K562 (cell line): ENCODE measurements around the gene PPA1. TPM values are rescaled to one million over a fixed set of nuclear protein-coding genes. Genes with fewer than 3 reads are reported as not detected.

Experiments
- ATF3 ChIP-seq, 2 experiments: fragments of 450-650 bp in 1 of 2; sonication (generic) in 1 of 2; formaldehyde crosslinking in 1 of 2; IDR thresholded peaks in 1 of 2; conservative IDR thresholded peaks in 1 of 2; 2 replicates each; pipeline versions ENCODE4 v1.6.1 to v1.8.1; 2016 to 2023; ENCODE audit warnings: mild to moderate bottlenecking in 2 of 2, moderate library complexity in 2 of 2, inconsistent platforms in 1 of 2, missing genetic modification reagents in 1 of 2
- BDP1 ChIP-seq: IDR thresholded peaks from 3 replicates; pipeline ENCODE4 v1.6.1; 2011; ENCODE audit not compliant: insufficient read length, insufficient read depth
- CEBPB ChIP-seq: fragments of 450-650 bp; IDR thresholded peaks from 2 replicates; pipeline ENCODE4 v1.6.1; 2016; ENCODE audit warnings: missing genetic modification characterization, missing compliant biosample characterization
- CEBPG ChIP-seq, 3 experiments: fragments of 200-800 bp in 1 of 3; sonication (Bioruptor generic) in 1 of 3; sonication (generic) in 1 of 3; formaldehyde crosslinking in 1 of 3; IDR thresholded peaks in 2 of 3; conservative IDR thresholded peaks in 1 of 3; 2 replicates each; pipeline versions ENCODE4 v1.6.1 to v1.8.0; 2016 to 2022; ENCODE audit warnings: missing compliant biosample characterization in 2 of 3, missing genetic modification characterization in 2 of 3, mild to moderate bottlenecking in 1 of 3, missing genetic modification reagents in 1 of 3
- CHD2 ChIP-seq: IDR thresholded peaks from 2 replicates; pipeline ENCODE4 v1.6.1; 2011; ENCODE audit warnings: low read depth, low read length
- EGR1 ChIP-seq: fragments of 450-650 bp; conservative IDR thresholded peaks from 2 replicates; pipeline ENCODE4 v1.6.1; 2017; ENCODE audit warnings: mild to moderate bottlenecking
- HDAC1 ChIP-seq, 2 experiments: fragments of 450-650 bp; IDR thresholded peaks; 2 replicates each; pipeline ENCODE4 v1.6.1; 2016 to 2017; ENCODE audit warnings: inconsistent platforms in 1 of 2, mild to moderate bottlenecking in 1 of 2, moderate library complexity in 1 of 2
- JUND ChIP-seq, 2 experiments: IDR thresholded peaks; 2 replicates in 1 of 2; 3 replicates in 1 of 2; pipeline ENCODE4 v1.6.1; 2011; ENCODE audit warnings: borderline replicate concordance in 2 of 2, low read depth in 2 of 2, low read length in 2 of 2, improper control_type of control experiment in 1 of 2, missing biosample characterization in 1 of 2, missing genetic modification characterization in 1 of 2, missing genetic modification reagents in 1 of 2
- MEIS2 ChIP-seq: fragments of 450-650 bp; IDR thresholded peaks from 2 replicates; pipeline ENCODE4 v1.6.1; 2014; ENCODE audit warnings: mild to moderate bottlenecking; ENCODE audit not compliant: partially characterized antibody
- MXI1 ChIP-seq: IDR thresholded peaks from 2 replicates; pipeline ENCODE4 v1.6.1; 2011; ENCODE audit warnings: low read depth, mild to moderate bottlenecking, improper control_type of control experiment, low read length
- NELFE ChIP-seq: IDR thresholded peaks from 2 replicates; pipeline ENCODE4 v1.6.1; 2011; ENCODE audit warnings: mild to moderate bottlenecking; ENCODE audit not compliant: insufficient read depth, insufficient read length
- POU5F1 ChIP-seq: fragments of 150-350 bp; IDR thresholded peaks from 2 replicates; pipeline ENCODE4 v1.6.1; 2014; ENCODE audit warnings: borderline replicate concordance, low read length, low read depth, mild to moderate bottlenecking; ENCODE audit not compliant: partially characterized antibody
- SPI1 ChIP-seq: IDR thresholded peaks from 2 replicates; pipeline ENCODE4 v1.6.1; 2011; ENCODE audit warnings: low read depth, low read length, control low read depth, borderline replicate concordance
- STAT6 ChIP-seq: sonication (generic); formaldehyde crosslinking; IDR thresholded peaks from 2 replicates; pipeline ENCODE4 v1.8.1; 2023; ENCODE audit warnings: mild to moderate bottlenecking, missing genetic modification reagents
- TBL1XR1 ChIP-seq, 2 experiments: IDR thresholded peaks; 2 replicates each; pipeline ENCODE4 v1.6.1; 2012; ENCODE audit warnings: improper control_type of control experiment in 2 of 2, low read length in 2 of 2, mild to moderate bottlenecking in 1 of 2
- ZBTB5 ChIP-seq: fragments of 450-650 bp; IDR thresholded peaks from 2 replicates; pipeline ENCODE4 v1.6.1; 2017; ENCODE audit warnings: antibody characterized with exemption
- ZFP91 ChIP-seq: sonication (generic); formaldehyde crosslinking; IDR thresholded peaks from 2 replicates; pipeline ENCODE4 v1.8.0; 2022; ENCODE audit warnings: mild to moderate bottlenecking, missing genetic modification reagents
- ZKSCAN1 ChIP-seq: fragments of 150-350 bp; IDR thresholded peaks from 2 replicates; pipeline ENCODE4 v1.6.1; 2016; ENCODE audit warnings: low read depth, low read length
- ZNF274 ChIP-seq: IDR thresholded peaks from 2 replicates; pipeline ENCODE4 v1.6.1; 2011; ENCODE audit warnings: low read depth, mild to moderate bottlenecking, low read length, moderate library complexity, borderline replicate concordance
- polyA plus RNA-seq, 8 experiments: library from polyadenylated mRNA; depleted of rRNA in 4 of 8; stranded (reverse) in 5 of 8; unstranded in 3 of 8; fragments of >200 nt; fragmentation: Nextera tagmentation in 2 of 8; fragmentation: Illumina TruSeq in 1 of 8; extraction: Ambion mirVana in 2 of 8; extraction: Trizol in 1 of 8; gene quantifications; 2 replicates each; pipeline versions ENCODE4 v1.2.1 to v1.2.3, GENCODE V29; 2011 to 2014; ENCODE audit warnings: inconsistent platforms in 1 of 8, missing spikeins in 1 of 8
- total RNA-seq, 7 experiments: library from RNA; depleted of rRNA in 6 of 7; stranded (reverse); fragments of >200 nt in 6 of 7; fragmentation: Illumina TruSeq in 2 of 7; extraction: Trizol in 2 of 7; gene quantifications; 2 replicates each; pipeline versions ENCODE4 v1.2.1 to v1.2.3, GENCODE V29; 2011 to 2021; ENCODE audit warnings: low replicate concordance in 1 of 7

The PPA1 gene
- total and polyA plus RNA-seq, 9 of the 15 experiments (the other 6 are each of a cell fraction or from before 2014, with no cell fraction given) = 301 to 635 (median 471) TPM

DNA sequence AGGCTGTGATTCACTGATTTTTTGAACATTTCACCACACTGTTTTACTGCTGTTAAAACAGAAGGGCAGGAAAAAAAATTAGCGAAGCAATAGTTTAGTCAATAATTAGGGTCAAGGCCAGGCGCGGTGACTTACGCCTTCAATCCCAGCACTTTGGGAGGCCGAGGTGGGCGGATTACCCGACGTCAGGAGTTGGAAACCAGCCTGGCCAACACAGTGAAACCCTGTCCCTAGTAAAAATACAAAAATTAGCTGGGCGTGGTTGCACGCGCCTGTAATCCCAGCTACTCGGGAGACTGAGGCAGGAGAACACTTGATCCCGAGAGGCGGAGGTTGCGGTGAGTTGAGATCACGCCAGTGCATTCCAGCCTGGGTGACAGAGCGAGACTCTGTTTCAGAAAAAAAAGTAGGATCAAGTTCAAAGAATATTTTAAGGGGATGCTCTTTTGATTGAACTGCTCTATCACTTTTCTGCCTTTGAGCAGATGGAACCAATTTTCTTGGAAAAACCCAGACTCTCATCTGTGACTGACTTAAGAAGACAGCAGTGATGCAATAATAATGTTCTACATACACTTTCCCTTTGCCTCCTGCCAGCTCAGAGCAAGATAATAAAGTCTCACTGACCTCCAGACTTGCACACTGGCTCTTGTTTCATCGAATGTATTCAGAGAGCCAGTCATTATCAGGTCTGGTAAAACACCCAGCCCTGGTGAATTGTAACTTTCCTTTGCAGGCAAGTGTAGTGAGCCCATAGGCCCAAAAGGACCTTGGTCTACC is 1.6 kb upstream of the PPA1 start (continued):
- TF ChIP-seq CEBPG (CRISPR knock-in tag; IDR thresholded peaks at IDR 0.05) (peak; percentile 70), CEBPG (tag; conservative IDR thresholded peaks at IDR 0.05 in 1 of 2, IDR thresholded peaks at IDR 0.05 in 1 of 2) (peak; percentile 83 to 91), SPI1 (no peak), TBL1XR1 (IDR thresholded peaks at IDR 0.05; ENCODE audit: low read length in 2 of 2) (no peak), CEBPB (peak; percentile 88), BDP1 (no peak), NELFE (no peak), ATF3 (IDR thresholded peaks at IDR 0.05) (peak; percentile 91), ATF3 (CRISPR knock-in tag; conservative IDR thresholded peaks at IDR 0.05) (no peak), ZFP91 (CRISPR knock-in tag) (no peak), ZBTB5 (no peak), CHD2 (no peak), POU5F1 (no peak), MXI1 (no peak), JUND (IDR thresholded peaks at IDR 0.05; ENCODE audit: borderline replicate concordance, low read depth, low read length) (no peak), JUND (tag; IDR thresholded peaks at IDR 0.05; ENCODE audit: borderline replicate concordance, low read depth, low read length) (peak; percentile 24; the same call in 2 of the 3 replicates), EGR1 (0 out of 2 replicates have a peak, but pooled peaks have one; percentile 30), ZNF274 (no peak), HDAC1 (IDR thresholded peaks at IDR 0.05) (no peak), MEIS2 (peak; percentile 2), ZKSCAN1 (no peak), STAT6 (no peak)
- TF ChIP-seq, all 486 proteins: peak for 7
